ENCODE measurements around the gene GJB3. TPM values are rescaled to one million over a fixed set of nuclear protein-coding genes. Genes with fewer than 3 reads are reported as not detected.

Gene GJB3
- total and polyA plus RNA-seq, 2 experiments from 2014 or later = 0.43 TPM; not detected in 1

- no peaks in the 10 kb centered on the region for H4K20me1 ChIP-seq (ENCODE audit: insufficient read depth)
- H3K4me2 ChIP-seq (ENCODE audit: unreplicated experiment) = no peak overlapping the region
- H3K27ac ChIP-seq = no peak overlapping the region
- no peaks in the 10 kb centered on the region for H3F3A ChIP-seq (ENCODE audit: insufficient read depth)
- no peak overlapping the region for H3K4me3 ChIP-seq
- H2AFZ ChIP-seq = no peak overlapping the region
- H3K9ac ChIP-seq = no peak overlapping the region
- TF ChIP-seq EZH2 (IDR thresholded peaks at IDR 0.05; ENCODE audit: insufficient read depth, poor library complexity, severe bottlenecking) (no peak), EZH2phosphoT487 (IDR thresholded peaks at IDR 0.05; ENCODE audit: insufficient read depth, low read depth) (no peak)
- H3K4me1 ChIP-seq (ENCODE audit: insufficient read depth) = no peaks in the 10 kb centered on the region
- no peaks in the 10 kb centered on the region for H3K27me3 ChIP-seq (replicated peaks; ENCODE audit: insufficient read depth)
- H3K9me3 ChIP-seq (ENCODE audit: low read depth) = no peaks in the 10 kb centered on the region
- H3K79me2 ChIP-seq (ENCODE audit: insufficient read depth) = no peaks in the 10 kb centered on the region
- 71 to 81% methylated on average over 6 of the region's 6 CpGs for WGBS, 2 experiments (ENCODE audit: low coverage in 1 of 2, low lambda C conversion rate in 2 of 2, missing lambda C conversion rate in 2 of 2)
- H3K36me3 ChIP-seq (ENCODE audit: low read depth) = no peaks in the 10 kb centered on the region
- H3K9me2 ChIP-seq (ENCODE audit: insufficient read depth) = no peaks in the 10 kb centered on the region
- in situ Hi-C loops (cut with MboI) = no loop called here
- no peak for DNase-seq
Measured at GRCh38 chr1:34755961-34756360, 25.1 kb upstream of the GJB3 start.

GRCh38 chr1:34757386-34757785 lies 23.6 kb upstream of the GJB3 start:
- no peaks in the 10 kb centered on the region for H3K79me2 ChIP-seq (ENCODE audit: insufficient read depth)

GRCh38 chr1:34758751-34759150 lies 22.3 kb upstream of the GJB3 start:
- H3K27me3 ChIP-seq (replicated peaks; ENCODE audit: insufficient read depth) = no peaks in the 10 kb centered on the region
- H3K4me1 ChIP-seq (ENCODE audit: insufficient read depth) = peaks cover 9% of the 10 kb centered on the region
- no peaks in the 10 kb centered on the region for H3F3A ChIP-seq (ENCODE audit: insufficient read depth)

More at GRCh38 chr1:34757386-34757785, 23.6 kb upstream of the GJB3 start:
- H3K36me3 ChIP-seq (ENCODE audit: low read depth) = no peaks in the 10 kb centered on the region
- in situ Hi-C loops (cut with MboI) = no loop called here
- no peaks in the 10 kb centered on the region for H3F3A ChIP-seq (ENCODE audit: insufficient read depth)
- no peaks in the 10 kb centered on the region for H4K20me1 ChIP-seq (ENCODE audit: insufficient read depth)
- no peak overlapping the region for H3K4me2 ChIP-seq (ENCODE audit: unreplicated experiment)
- DNase-seq = no peak
- H3K9me2 ChIP-seq (ENCODE audit: insufficient read depth) = no peaks in the 10 kb centered on the region
- no peaks in the 10 kb centered on the region for H3K4me1 ChIP-seq (ENCODE audit: insufficient read depth)
- 66 to 69% methylated on average over 21 of the region's 21 CpGs for WGBS, 2 experiments (ENCODE audit: low coverage in 1 of 2, low lambda C conversion rate in 2 of 2, missing lambda C conversion rate in 2 of 2)
- H3K4me3 ChIP-seq = no peak overlapping the region
- no peak overlapping the region for H2AFZ ChIP-seq
- no peak overlapping the region for H3K9ac ChIP-seq
- TF ChIP-seq EZH2phosphoT487 (IDR thresholded peaks at IDR 0.05; ENCODE audit: insufficient read depth, low read depth) (no peak), EZH2 (IDR thresholded peaks at IDR 0.05; ENCODE audit: insufficient read depth, poor library complexity, severe bottlenecking) (no peak)
- H3K27ac ChIP-seq = no peak overlapping the region
- H3K27me3 ChIP-seq (replicated peaks; ENCODE audit: insufficient read depth) = no peaks in the 10 kb centered on the region
- H3K9me3 ChIP-seq (ENCODE audit: low read depth) = no peaks in the 10 kb centered on the region

GRCh38 chr1:34759503-34760357 lies 21.3 kb upstream of the GJB3 start, which contains the start of gene GJB4:
Gene GJB4, plus strand, starts transcription at chr1:34759740. Its CDS starts 1,515 bp downstream, at chr1:34761255.
- TF ChIP-seq EZH2 (IDR thresholded peaks at IDR 0.05; ENCODE audit: insufficient read depth, poor library complexity, severe bottlenecking) (no peak), EZH2phosphoT487 (IDR thresholded peaks at IDR 0.05; ENCODE audit: insufficient read depth, low read depth) (no peak)
- no peak within 1 kb of the TSS for H3K4me2 ChIP-seq (ENCODE audit: unreplicated experiment)
- H3K79me2 ChIP-seq (ENCODE audit: insufficient read depth) = no peaks in the 10 kb centered on the region
- H3K9me2 ChIP-seq (ENCODE audit: insufficient read depth) = no peaks in the 10 kb centered on the region
- H3K4me1 ChIP-seq (ENCODE audit: insufficient read depth) = peaks cover 10% of the 10 kb centered on the region
- no peaks in the 10 kb centered on the region for H3K27me3 ChIP-seq (replicated peaks; ENCODE audit: insufficient read depth)
- H2AFZ ChIP-seq = no peak within 1 kb of the TSS
- H3K27ac ChIP-seq = no peak within 1 kb of the TSS
- H3F3A ChIP-seq (ENCODE audit: insufficient read depth) = no peaks in the 10 kb centered on the region
- no peak within 1 kb of the TSS for H3K9ac ChIP-seq
- no peak for DNase-seq
- no peak within 1 kb of the TSS for H3K4me3 ChIP-seq
- no peaks in the 10 kb centered on the region for H4K20me1 ChIP-seq (ENCODE audit: insufficient read depth)
- H3K36me3 ChIP-seq (ENCODE audit: low read depth) = no peaks in the 10 kb centered on the region
- no peaks in the 10 kb centered on the region for H3K9me3 ChIP-seq (ENCODE audit: low read depth)
- WGBS, 2 experiments (ENCODE audit: low coverage in 1 of 2, low lambda C conversion rate in 2 of 2, missing lambda C conversion rate in 2 of 2) = 52% methylated on average over 10 of the region's 10 CpGs
- in situ Hi-C loops (cut with MboI) = no loop called here

More at GRCh38 chr1:34758751-34759150, 22.3 kb upstream of the GJB3 start:
- Histone ChIP-seq H3K27ac (no peak overlapping the region), H3K4me3 (no peak overlapping the region), H3K4me2 (ENCODE audit: unreplicated experiment) (no peak overlapping the region), H2AFZ (no peak overlapping the region), H3K9me2 (ENCODE audit: insufficient read depth) (no peaks in the 10 kb centered on the region), H3K79me2 (ENCODE audit: insufficient read depth) (no peaks in the 10 kb centered on the region), H3K9ac (no peak overlapping the region), H3K36me3 (ENCODE audit: low read depth) (no peaks in the 10 kb centered on the region), H4K20me1 (ENCODE audit: insufficient read depth) (no peaks in the 10 kb centered on the region), H3K9me3 (ENCODE audit: low read depth) (no peaks in the 10 kb centered on the region)
- no peak for DNase-seq
- TF ChIP-seq EZH2phosphoT487 (IDR thresholded peaks at IDR 0.05; ENCODE audit: insufficient read depth, low read depth) (no peak), EZH2 (IDR thresholded peaks at IDR 0.05; ENCODE audit: insufficient read depth, poor library complexity, severe bottlenecking) (no peak)
- 58 to 60% methylated on average over 4 of the region's 4 CpGs for WGBS, 2 experiments (ENCODE audit: low coverage in 1 of 2, low lambda C conversion rate in 2 of 2, missing lambda C conversion rate in 2 of 2)
- in situ Hi-C loops (cut with MboI) = no loop called here

All from GM23248 (cell line).